Mesothelial cell of epicardium (in vitro differentiated cells): Measurements from ENCODE around the gene MVK. TPM values are rescaled to one million over a fixed set of nuclear protein-coding genes. Genes with fewer than 3 reads are reported as not detected.
A peak's percentile ranks its signal among the peaks of the same experiment; 100 is the strongest.

ENCODE experiments used
- DNase-seq, 2 experiments: peaks; one replicate each; pipeline ENCODE4 v3.0.0; 2021; ENCODE audit warnings: low spot score in 2 of 2; ENCODE audit not compliant: unreplicated experiment in 2 of 2
- H3K27ac Mint-ChIP-seq: 2 replicates; pipeline ENCODE4 v1.8.0; 2021; ENCODE audit warnings: mixed read lengths
- H3K27me3 Mint-ChIP-seq: 2 replicates; pipeline ENCODE4 v1.8.0; 2021; ENCODE audit warnings: low read depth, mixed read lengths
- H3K36me3 Mint-ChIP-seq: 2 replicates; pipeline ENCODE4 v1.8.0; 2021; ENCODE audit warnings: mixed read lengths
- H3K4me1 Mint-ChIP-seq: 2 replicates; pipeline ENCODE4 v1.8.0; 2021; ENCODE audit warnings: mixed read lengths
- H3K4me3 Mint-ChIP-seq: 2 replicates; pipeline ENCODE4 v1.8.0; 2021; ENCODE audit warnings: mild to moderate bottlenecking, moderate library complexity, mixed read lengths
- H3K9me3 Mint-ChIP-seq: 2 replicates; pipeline ENCODE4 v1.8.0; 2021; ENCODE audit warnings: mixed read lengths
- total RNA-seq: library from RNA; stranded (reverse); gene quantifications from 3 replicates; pipeline ENCODE4 v1.2.1, GENCODE V29; 2021
- TF ChIP-seq, protein P1 (sequence below): fragments of 200-600 bp; sonication (generic); IDR thresholded peaks from one replicate; pipeline ENCODE4 v1.5.0; 2021; ENCODE audit warnings: antibody characterized with exemption; ENCODE audit not compliant: unreplicated experiment

MVK gene
- total RNA-seq = 17.3 to 19.6 TPM (median 18.0 TPM) in 3 replicates

DNA sequence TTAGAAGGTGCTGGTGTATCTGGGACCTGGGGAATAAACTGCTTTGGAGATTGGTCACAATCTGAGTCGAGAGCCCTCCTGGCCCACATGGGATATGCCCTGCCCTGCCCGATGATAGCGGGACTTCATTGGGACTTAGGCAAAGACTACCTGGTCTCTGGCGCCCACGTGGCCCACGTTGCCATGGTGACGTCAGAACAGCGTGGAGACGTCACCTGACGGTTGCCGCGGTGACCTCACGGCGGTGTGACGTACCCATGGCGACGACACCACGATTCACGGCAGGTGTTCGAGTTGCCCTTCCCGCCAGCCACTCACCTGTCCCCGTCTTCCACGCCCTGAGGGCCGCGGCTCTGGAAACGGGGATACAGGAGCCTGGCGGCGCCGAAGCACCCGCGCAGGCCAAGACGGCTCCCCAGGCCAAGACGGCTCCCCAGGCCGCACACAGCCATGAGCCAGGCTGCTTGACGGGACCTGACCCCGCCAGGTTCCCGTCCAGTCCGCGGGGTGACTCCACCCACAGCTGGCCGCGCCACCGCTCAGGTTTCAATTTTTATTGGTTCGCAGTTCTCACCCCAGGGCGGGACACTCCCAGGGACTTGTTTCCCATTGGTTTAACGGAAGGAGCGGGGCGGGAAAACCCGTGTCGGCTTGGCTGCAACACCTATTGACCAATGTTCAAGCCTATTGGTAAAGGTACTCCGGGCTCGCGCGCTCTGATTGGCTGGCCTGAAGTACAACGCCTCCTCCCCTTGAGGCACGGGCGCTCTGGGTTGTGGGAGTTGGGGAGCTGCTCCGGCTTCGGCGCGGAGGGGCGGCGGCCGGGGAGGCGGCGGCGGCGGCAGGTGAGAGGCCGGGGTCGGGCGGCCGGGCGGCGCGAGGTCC, at the start of gene MVK, which contains the start of gene MMAB:
Gene MVK, plus strand, starts transcription at position 766 of the 885 bp plus-strand sequence. CDS start 1,029 bp downstream, outside the sequence.
Gene MMAB, minus strand, starts transcription at position 476 of the 885 bp plus-strand sequence. Its CDS starts 24 bp downstream, at position 452.
- TF ChIP-seq, protein P1, sequence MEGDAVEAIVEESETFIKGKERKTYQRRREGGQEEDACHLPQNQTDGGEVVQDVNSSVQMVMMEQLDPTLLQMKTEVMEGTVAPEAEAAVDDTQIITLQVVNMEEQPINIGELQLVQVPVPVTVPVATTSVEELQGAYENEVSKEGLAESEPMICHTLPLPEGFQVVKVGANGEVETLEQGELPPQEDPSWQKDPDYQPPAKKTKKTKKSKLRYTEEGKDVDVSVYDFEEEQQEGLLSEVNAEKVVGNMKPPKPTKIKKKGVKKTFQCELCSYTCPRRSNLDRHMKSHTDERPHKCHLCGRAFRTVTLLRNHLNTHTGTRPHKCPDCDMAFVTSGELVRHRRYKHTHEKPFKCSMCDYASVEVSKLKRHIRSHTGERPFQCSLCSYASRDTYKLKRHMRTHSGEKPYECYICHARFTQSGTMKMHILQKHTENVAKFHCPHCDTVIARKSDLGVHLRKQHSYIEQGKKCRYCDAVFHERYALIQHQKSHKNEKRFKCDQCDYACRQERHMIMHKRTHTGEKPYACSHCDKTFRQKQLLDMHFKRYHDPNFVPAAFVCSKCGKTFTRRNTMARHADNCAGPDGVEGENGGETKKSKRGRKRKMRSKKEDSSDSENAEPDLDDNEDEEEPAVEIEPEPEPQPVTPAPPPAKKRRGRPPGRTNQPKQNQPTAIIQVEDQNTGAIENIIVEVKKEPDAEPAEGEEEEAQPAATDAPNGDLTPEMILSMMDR = no peak
- peak within 1 kb of the TSS; percentile 87 for H3K4me3 Mint-ChIP-seq
- DNase-seq = peak; percentile 92 to 96
- peak within 1 kb of the TSS; percentile 96 for H3K27ac Mint-ChIP-seq
- H3K27me3 Mint-ChIP-seq = no peaks in the 10 kb centered on the region
- peaks cover 20% of the 10 kb centered on the region for H3K4me1 Mint-ChIP-seq
- H3K9me3 Mint-ChIP-seq = no peaks in the 10 kb centered on the region
- peaks cover 7% of the 10 kb centered on the region for H3K36me3 Mint-ChIP-seq

DNA sequence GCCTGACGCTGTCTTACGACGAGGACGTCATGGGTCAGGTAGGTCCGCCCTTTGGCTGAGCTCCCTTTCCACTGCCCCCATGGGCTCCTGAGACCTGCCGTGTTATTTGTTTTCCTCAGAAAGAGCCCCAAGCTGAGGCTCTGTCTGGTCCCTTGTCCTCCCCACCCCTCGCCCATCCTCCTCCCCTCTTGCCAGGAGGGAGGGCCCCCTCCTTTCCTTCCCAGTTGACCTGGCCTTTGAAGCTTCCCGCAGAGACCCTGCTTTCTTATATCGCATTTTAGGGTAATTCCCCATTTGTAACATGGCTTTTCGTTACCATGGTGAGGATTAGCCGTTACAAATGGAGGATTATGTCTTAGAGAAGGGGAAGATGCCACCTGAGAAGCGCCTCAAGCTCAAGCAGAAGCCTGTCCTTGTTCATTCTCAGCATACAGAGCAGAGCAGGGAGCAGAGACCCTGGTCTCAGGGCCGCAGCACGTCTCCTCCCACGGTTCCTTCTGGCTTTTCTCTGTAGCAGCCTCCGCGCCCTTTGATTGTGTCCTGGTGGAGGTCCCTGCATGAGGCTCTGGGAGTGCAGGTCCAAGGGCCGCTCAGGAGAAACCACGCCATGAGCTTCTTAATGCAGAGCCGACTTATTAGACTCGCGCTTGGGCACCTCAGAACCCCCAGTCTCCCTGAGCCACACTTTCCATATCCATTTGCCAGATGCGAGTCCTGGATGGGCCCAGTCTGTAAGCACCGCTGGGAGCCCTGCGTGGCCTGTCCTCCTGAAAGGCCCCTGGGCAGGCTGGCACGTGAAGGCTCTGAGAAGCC, 48.9 kb upstream of the MVK start:
- Mint-ChIP-seq H3K9me3 (no peaks in the 10 kb centered on the region), H3K36me3 (peaks cover 34% of the 10 kb centered on the region), H3K27ac (no peak overlapping the region), H3K4me1 (peaks cover 2% of the 10 kb centered on the region), H3K27me3 (no peaks in the 10 kb centered on the region), H3K4me3 (no peak overlapping the region)
- DNase-seq = no peak
- TF ChIP-seq, protein P1 = no peak

GRCh38 chr12:109525279-109525585, 48.4 kb upstream of the MVK start:
- no peak for DNase-seq
- TF ChIP-seq, protein P1 = no peak
- Mint-ChIP-seq H3K27me3 (no peaks in the 10 kb centered on the region), H3K27ac (no peak overlapping the region), H3K9me3 (no peaks in the 10 kb centered on the region), H3K36me3 (peaks cover 36% of the 10 kb centered on the region), H3K4me1 (peaks cover 7% of the 10 kb centered on the region), H3K4me3 (no peak overlapping the region)

GRCh38 chr12:109527489-109528123, 46.0 kb upstream of the MVK start:
- DNase-seq = no peak
- Mint-ChIP-seq H3K4me3 (no peak overlapping the region), H3K27me3 (no peaks in the 10 kb centered on the region), H3K9me3 (no peaks in the 10 kb centered on the region), H3K27ac (no peak overlapping the region), H3K4me1 (peaks cover 10% of the 10 kb centered on the region), H3K36me3 (peaks cover 37% of the 10 kb centered on the region)
- TF ChIP-seq, protein P1 = no peak
